Activated B cell treated with CpG ODN at 0.5 μM for 24 hours (primary cell): ENCODE measurements around the gene MED14. TPM values are rescaled to one million over a fixed set of nuclear protein-coding genes. Genes with fewer than 3 reads are reported as not detected.
A peak's percentile ranks its signal among the peaks of the same experiment; 100 is the strongest.

Experiments used
- ATAC-seq: fragments of 200-7000 bp; cut with Tn5 transposase; one replicate; pipeline ENCODE4 v1.10.0; 2021; ENCODE audit warnings: low read depth, mild to moderate bottlenecking, moderate library complexity
- CTCF ChIA-PET: fragments of 350-600 bp; sonication (Branson Sonifier 250); formaldehyde crosslinking; loops from one replicate; lab custom pipeline; 2021; ENCODE audit warnings: antibody characterized with exemption; lab: Charles Lee
- POLR2A ChIA-PET: fragments of 350-600 bp; sonication (Branson Sonifier 250); formaldehyde crosslinking; loops from one replicate; lab custom pipeline; 2021; ENCODE audit warnings: antibody characterized with exemption; lab: Charles Lee
- DNase-seq: peaks from one replicate; pipeline ENCODE4 v3.0.0; 2022
- H3K27ac Mint-ChIP-seq: one replicate; pipeline ENCODE4 v1.8.0; 2020; ENCODE audit warnings: mixed read lengths
- H3K27me3 Mint-ChIP-seq: one replicate; pipeline ENCODE4 v1.8.0; 2021; ENCODE audit warnings: mixed read lengths
- H3K36me3 Mint-ChIP-seq: one replicate; pipeline ENCODE4 v1.8.0; 2021; ENCODE audit warnings: low read depth, mixed read lengths
- H3K4me1 Mint-ChIP-seq: one replicate; pipeline ENCODE4 v1.8.0; 2021; ENCODE audit warnings: mixed read lengths
- H3K4me3 Mint-ChIP-seq: one replicate; pipeline ENCODE4 v1.8.0; 2020; ENCODE audit warnings: mild to moderate bottlenecking, mixed read lengths
- H3K9me3 Mint-ChIP-seq: one replicate; pipeline ENCODE4 v1.8.0; 2020; ENCODE audit warnings: mixed read lengths
- CTCF ChIP-seq: fragments of 200-600 bp; IDR thresholded peaks from one replicate; pipeline ENCODE4 v1.8.0; 2022; ENCODE audit warnings: antibody characterized with exemption, mild to moderate bottlenecking
- intact Hi-C: fragments of 100-400 bp; cut with micrococcal nuclease; formaldehyde crosslinking; loops from one replicate; pipeline ENCODE4 v1.15.1; 2024
- total RNA-seq: library from RNA; stranded (reverse); gene quantifications from 2 replicates; pipeline ENCODE4 v1.2.3, GENCODE V29; 2022

MED14 gene
- total RNA-seq, 1 donor from 2014 or later, result 62.6 TPM

DNA sequence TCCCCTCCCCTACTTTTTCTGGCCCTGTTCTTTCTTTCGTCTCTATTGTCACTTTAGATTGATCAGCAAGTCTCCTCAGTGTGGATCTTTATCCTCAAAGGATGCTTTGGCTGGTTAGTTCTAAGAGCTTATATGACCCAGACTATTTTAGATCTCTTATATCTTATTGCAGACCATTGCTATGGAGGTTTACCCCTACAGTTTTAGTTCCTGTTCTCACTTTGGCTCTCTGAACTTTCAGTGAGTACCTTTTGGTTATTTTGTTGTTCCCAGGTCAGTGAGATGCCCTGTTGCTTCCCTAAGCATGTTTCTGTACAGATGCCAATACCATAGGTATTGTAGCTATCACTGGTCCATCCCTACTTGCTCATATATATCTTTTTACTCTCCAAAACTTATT, 24.0 kb upstream of the MED14 start:
- ChIA-PET CTCF (interaction anchor here (1.0 kb wide), 1 partner anchor 35 kb away, joined by 3 read pairs; no protein-coding TSS in a partner anchor), POLR2A (interaction anchor here (1.2 to 1.8 kb wide), 2 partner anchors 10 to 24 kb away, joined by 3 to 5 read pairs; partner anchors contain the start of gene MED14)
- Mint-ChIP-seq H3K27me3 (no peaks in the 10 kb centered on the region), H3K9me3 (no peaks in the 10 kb centered on the region), H3K4me1 (peaks cover 4% of the 10 kb centered on the region), H3K27ac (no peak overlapping the region), H3K4me3 (no peak overlapping the region), H3K36me3 (no peaks in the 10 kb centered on the region)
- intact Hi-C loops, result no loop called here
- ATAC-seq (no peak), DNase-seq (no peak)
- TF ChIP-seq CTCF, result no peak

DNA sequence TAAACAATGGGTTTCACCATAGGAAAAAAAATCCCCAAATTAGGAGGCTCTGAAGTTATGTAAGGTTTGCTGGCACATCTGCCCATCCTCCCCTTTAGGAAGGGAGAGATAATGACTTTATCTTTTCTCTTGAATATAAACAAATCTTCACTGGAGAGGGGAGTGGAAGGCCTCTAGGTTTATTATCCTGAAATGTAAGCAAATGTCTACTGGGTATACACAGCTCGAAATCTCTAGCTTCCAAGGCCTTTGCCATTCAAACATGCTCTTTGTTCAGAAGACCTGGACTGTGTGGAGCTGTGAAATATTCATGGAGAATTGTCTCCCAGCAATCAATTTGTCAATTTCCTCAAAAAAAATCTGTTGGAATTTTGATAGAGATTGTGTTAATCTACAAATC, 21.7 kb upstream of the MED14 start:
- no peaks in the 10 kb centered on the region for H3K36me3 Mint-ChIP-seq
- no peak for TF ChIP-seq CTCF
- no peak overlapping the region for H3K4me3 Mint-ChIP-seq
- CTCF ChIA-PET, result no interaction called here
- POLR2A ChIA-PET, result no interaction called here
- no peaks in the 10 kb centered on the region for H3K9me3 Mint-ChIP-seq
- intact Hi-C loops, result no loop called here
- H3K27ac Mint-ChIP-seq, result no peak overlapping the region
- DNase-seq (no peak), ATAC-seq (no peak)
- H3K27me3 Mint-ChIP-seq, result no peaks in the 10 kb centered on the region
- peaks cover 4% of the 10 kb centered on the region for H3K4me1 Mint-ChIP-seq

DNA sequence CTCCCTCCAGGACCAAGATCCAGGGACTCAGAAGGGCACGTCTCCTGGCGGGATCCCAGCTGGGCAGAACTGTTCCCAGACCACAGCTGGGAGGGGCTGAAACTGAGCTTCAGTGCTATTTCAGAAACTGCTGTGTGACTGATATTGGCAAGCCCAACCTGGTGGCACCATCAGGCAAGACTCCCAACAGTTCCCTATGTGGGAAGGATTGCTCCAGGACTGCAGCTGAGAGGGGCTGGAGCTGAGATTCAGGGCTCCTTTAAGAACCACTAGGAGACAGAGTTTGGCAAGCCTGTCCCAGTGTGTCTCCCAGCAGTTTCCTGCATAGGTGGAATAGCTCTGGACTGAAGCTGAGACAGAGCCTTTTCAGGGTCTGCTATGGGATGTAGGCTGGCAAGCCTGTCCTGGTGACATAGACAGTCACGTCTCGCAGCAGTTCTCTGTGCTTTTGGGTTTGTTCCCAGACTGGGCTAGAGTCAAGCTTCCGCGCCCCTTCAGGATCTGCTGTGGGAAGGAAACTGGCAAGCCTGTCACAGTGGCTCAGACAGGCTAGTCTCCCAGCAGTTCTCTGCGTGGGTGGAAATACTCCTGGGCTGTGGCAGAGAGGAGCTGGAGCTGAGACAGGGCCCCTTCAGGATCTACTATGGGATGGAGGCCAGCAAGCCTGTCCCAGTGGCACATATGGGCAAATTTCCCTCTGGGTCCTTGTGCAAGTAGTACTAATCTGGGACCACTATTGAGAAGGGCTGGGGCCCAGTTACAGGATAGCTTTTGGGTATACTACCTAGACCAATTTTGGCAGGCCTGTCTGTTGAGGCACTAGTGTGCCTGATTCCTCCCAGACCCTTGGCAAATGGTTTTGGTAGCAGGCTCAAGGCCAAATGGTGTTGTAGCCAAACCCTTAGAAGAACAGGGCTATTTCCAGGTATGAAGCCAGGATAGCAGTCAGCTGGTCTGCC, 20.2 kb upstream of the MED14 start:
- intact Hi-C loops, result no loop called here
- Mint-ChIP-seq H3K27ac (no peak overlapping the region), H3K36me3 (no peaks in the 10 kb centered on the region), H3K9me3 (no peaks in the 10 kb centered on the region), H3K4me3 (no peak overlapping the region), H3K4me1 (peaks cover 9% of the 10 kb centered on the region), H3K27me3 (no peaks in the 10 kb centered on the region)
- no peak for TF ChIP-seq CTCF
- ChIA-PET POLR2A (no interaction called here), CTCF (no interaction called here)
- DNase-seq, result no peak
- no peak for ATAC-seq

- ChIA-PET POLR2A (interaction anchor here (0.6 to 2.4 kb wide), 7 partner anchors 9 to 336 kb away, joined by 3 to 18 read pairs (median 4); partner anchors contain the start of genes MED14 and USP9X), CTCF (interaction anchor here (0.8 to 1.2 kb wide), 2 partner anchors 15 to 98 kb away, joined by 3 read pairs; partner anchors contain the start of gene MED14)
- no peaks in the 10 kb centered on the region for H3K27me3 Mint-ChIP-seq
These were observed 14.5 kb upstream of the MED14 start for GRCh38 chrX:40749681-40750494.

More at GRCh38 chrX:40749681-40750494, 14.5 kb upstream of the MED14 start:
- intact Hi-C loops, result loop anchor here (1.0 kb wide), 1 partner anchor 15 kb away; the partner anchor contains the start of gene MED14
- Mint-ChIP-seq H3K9me3 (no peaks in the 10 kb centered on the region), H3K4me1 (peaks cover 27% of the 10 kb centered on the region), H3K27ac (peak overlapping the region; percentile 70), H3K4me3 (peak overlapping the region; percentile 58), H3K36me3 (no peaks in the 10 kb centered on the region)
- ATAC-seq (peak; percentile 91), DNase-seq (no peak)
- TF ChIP-seq CTCF, result no peak
